HL-60 (cell line): ENCODE measurements around the gene AMACR.

Experiments
- CTCF ChIP-seq: IDR thresholded peaks from one replicate; pipeline ENCODE4 v1.5.1; 2011; ENCODE audit warnings: low read length, control low read depth, inconsistent platforms; ENCODE audit not compliant: insufficient read depth
- GABPA ChIP-seq: IDR thresholded peaks from 2 replicates; pipeline ENCODE4 v1.6.1; 2012; ENCODE audit warnings: low read depth
- POLR2AphosphoS5 ChIP-seq: IDR thresholded peaks from 2 replicates; pipeline ENCODE4 v1.6.1; 2012; ENCODE audit warnings: low read depth
- REST ChIP-seq: IDR thresholded peaks from 2 replicates; pipeline ENCODE4 v1.6.1; 2012; ENCODE audit warnings: low read depth; ENCODE audit not compliant: insufficient replicate concordance

- no peak for TF ChIP-seq CTCF
- no peak for TF ChIP-seq POLR2AphosphoS5
- no peak for TF ChIP-seq REST
- TF ChIP-seq GABPA: no peak
These were observed 41.0 kb downstream of the AMACR start for GRCh38 chr5:33966805-33967204.
